GM12892 (cell line): ENCODE data around the gene SEL1L.

Source experiments
- POLR2A ChIP-seq: IDR thresholded peaks from 2 replicates; pipeline ENCODE4 v1.6.1; 2011; ENCODE audit warnings: low read depth, low read length, control low read depth
- TAF1 ChIP-seq: IDR thresholded peaks from 2 replicates; pipeline ENCODE4 v1.6.1; 2011; ENCODE audit warnings: low read depth, mild to moderate bottlenecking, control low read depth, low read length, borderline replicate concordance

DNA sequence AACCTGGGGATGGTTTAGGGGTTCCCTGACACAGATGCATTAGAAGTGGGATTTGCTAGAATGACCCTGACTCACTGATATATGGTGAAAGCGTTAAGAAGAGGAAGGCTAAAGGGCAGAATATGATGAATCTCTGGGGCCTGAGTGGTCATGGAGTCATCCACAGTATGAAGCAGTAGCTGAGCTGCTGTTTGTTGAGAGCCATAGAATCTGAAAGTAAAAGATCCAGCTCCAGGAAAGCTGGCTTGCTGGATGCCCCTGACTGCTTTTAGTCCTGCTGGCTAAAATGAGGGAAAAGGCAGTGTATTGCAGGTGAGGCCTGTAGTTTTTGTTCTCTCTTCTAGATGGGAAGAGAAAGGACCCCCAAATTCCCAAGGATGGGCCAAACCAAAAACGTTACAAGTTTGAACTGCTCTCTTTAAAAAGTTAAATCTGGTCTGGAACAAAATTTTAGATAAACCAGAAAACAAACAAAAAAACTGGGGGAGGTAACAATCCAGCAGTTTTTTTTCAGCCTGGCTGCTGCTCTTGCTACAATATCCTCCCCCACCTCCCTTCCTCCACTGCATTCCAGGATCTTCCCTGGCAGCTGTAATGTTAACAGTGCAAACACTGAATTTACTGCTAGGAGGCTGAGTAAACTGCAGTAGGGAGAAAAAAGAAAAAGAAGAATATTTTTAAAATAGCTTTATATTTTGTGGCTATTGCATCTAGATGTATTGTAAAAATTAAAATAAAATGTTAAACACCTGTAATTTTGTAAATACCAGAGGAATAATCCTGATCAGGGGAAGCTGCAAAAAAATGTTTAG is 16.5 kb downstream of the SEL1L start:
- TF ChIP-seq TAF1 (no peak), POLR2A (no peak)
